Stimulated activated CD4-positive, alpha-beta T cell treated with anti-CD3 and anti-CD28 coated beads, Interleukin-4, amount 100 ng/mL, for 24 hours (primary cell): ENCODE data around the gene SMYD4.
"Not testable (repeated sequence)": the region's sequence is repeated elsewhere in the genome, so short reads cannot be mapped to it uniquely, and the experiment has no call there.

Experiments used
- DNase-seq: peaks from one replicate; pipeline ENCODE4 v3.0.0-alpha.2; 2020

Gene SMYD4, protein sequence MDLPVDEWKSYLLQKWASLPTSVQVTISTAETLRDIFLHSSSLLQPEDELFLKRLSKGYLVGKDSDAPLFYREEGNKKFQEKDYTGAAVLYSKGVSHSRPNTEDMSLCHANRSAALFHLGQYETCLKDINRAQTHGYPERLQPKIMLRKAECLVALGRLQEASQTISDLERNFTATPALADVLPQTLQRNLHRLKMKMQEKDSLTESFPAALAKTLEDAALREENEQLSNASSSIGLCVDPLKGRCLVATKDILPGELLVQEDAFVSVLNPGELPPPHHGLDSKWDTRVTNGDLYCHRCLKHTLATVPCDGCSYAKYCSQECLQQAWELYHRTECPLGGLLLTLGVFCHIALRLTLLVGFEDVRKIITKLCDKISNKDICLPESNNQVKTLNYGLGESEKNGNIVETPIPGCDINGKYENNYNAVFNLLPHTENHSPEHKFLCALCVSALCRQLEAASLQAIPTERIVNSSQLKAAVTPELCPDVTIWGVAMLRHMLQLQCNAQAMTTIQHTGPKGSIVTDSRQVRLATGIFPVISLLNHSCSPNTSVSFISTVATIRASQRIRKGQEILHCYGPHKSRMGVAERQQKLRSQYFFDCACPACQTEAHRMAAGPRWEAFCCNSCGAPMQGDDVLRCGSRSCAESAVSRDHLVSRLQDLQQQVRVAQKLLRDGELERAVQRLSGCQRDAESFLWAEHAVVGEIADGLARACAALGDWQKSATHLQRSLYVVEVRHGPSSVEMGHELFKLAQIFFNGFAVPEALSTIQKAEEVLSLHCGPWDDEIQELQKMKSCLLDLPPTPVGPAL

DNA sequence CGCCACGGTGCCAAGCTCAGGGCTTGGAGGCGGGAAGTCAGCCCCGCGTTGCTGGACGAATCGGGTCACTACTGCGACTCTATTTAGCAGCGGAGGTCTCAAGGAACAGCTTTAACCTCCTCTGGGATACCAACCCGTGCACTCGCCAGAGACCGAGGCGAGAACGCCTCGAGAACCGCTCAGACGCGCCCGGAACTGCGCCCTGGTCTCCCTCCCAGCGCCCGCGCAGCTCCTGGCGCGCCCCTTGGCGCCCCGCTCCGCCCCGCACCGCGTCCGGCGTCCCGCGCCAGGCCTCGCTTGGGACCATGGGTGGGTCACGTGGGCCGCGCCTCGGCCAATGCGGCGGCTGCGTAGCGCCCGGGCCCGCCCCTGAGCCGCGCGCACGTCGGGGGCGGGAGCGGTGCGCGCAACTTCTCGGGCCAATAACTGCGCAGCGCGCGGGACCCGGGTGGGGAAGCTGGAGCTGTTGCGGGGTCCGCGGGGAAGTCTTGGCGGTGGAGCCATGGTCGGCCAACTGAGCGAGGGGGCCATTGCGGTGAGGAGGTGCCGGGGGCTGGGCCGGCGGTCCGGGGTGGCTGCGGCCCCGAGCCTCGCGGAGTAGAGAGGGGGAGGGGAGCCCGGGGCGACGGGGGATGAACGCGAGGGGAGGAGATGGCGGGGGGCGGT lies at the start of gene SMYD4, which contains the start of gene RPA1:
Gene SMYD4, minus strand, starts transcription at position 311 of the 666 bp plus-strand sequence. CDS start 1,908 bp downstream, outside the sequence.
Gene RPA1, plus strand, starts transcription at position 414 of the 666 bp plus-strand sequence. Its CDS starts 89 bp downstream, at position 503.
- peak; percentile 89 for DNase-seq

DNA sequence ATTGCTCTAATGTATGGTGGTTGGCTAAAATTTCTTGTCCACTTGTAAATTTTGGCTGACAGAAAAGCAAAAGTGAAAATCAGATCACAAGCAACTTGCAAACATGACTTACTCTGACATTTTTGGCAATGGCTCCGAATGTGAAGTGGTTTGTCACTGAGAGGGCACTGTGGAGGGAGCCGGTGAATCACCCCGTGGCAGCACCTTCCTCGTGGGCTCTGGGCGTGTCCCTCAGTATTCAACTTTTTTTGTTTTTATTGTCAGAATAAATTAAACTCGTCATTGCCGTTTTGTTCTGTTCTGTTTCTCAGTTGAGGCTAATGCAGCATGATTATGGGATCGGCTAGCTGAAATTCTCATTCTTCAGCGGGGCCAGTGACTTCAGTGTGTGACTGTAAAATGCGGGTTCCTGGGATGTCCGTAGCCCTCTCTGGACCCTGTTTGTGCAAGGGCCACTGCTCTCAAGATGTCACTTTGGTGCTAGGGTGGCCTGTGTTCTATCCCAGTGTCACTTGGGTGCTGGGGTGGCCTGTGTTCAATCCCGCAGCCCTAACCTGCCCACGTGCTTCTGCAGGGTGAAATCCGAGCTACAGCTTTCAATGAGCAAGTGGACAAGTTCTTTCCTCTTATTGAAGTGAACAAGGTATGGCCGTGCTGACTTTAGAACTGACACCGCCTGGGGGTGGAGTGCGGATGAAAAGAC lies 48.9 kb upstream of the SMYD4 start:
- peak; percentile 11 for DNase-seq

DNA sequence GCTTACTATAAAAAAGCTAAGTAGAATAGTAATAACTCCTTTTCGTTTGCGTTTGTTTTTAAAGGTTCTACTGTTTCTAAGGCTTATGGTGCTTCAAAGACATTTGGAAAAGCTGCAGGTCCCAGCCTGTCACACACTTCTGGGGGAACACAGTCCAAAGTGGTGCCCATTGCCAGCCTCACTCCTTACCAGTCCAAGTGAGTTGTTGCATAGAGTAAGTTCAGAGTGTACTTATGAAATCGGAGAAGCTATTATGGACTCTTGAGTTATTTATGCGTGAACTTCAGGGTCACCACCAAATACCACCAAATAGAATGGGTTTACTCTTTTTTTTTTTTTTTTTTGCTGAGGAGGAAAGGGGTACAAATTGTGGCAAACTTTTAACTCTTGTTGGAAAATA lies 45.9 kb upstream of the SMYD4 start:
- DNase-seq = no peak

DNA sequence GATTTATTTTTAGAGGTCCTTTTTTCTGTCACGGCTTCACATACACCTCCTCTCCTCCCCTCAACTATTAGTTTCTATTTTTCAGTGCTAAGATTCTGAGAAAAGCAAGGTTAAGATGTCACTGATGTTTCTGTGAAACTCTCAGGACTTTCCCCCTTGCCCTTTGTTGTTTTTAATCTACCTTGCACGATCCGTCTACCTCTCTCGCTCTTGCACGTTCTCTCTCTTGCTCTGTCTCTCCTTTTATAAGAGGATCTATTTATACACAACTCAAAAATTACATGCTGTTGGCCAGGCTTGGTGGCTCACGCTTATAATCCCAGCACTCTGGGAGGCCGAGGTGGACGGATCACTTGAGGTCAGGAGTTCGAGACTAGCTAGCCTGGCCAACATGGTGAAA lies 43.7 kb upstream of the SMYD4 start:
- peak; percentile 29 for DNase-seq

DNA sequence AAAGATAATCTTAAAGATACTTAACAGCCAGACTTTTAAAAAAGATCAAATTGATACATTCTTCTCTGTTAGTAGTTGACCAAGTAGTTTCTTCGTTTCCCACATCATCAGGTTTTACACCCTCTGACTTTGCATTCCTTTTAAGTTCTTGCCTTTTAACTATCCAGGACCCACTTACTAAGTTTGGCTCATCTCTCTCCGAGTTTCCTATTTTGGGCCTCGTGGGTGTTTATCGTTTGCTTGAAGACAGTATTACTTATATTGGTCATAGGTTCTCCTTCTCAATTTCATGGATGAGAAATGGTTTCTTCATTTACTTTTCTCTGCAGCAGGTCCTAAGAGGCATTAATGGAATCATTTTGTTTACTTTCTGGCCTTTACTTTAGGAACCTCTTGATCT lies 43.3 kb upstream of the SMYD4 start:
- peak; percentile 35 for DNase-seq

DNA sequence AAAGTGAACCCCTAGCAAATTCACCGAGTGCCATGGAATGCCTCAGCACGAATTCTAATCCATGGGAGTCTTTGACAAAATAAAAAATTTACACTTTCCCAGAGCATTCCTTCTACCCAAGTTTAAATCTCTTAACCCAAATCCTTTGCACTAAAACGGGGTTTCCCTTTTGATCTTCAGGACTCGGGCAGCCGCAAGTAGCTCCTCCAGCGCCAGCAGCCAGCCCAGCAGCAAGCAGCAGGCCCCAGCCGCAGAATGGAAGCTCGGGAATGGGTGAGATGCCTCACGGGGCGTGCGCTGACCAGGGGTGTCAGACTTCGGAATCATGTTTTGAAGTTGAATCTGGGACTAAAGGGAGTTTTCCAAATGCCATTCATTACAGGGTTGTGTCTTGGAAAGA lies 42.6 kb upstream of the SMYD4 start:
- DNase-seq = no peak

DNA sequence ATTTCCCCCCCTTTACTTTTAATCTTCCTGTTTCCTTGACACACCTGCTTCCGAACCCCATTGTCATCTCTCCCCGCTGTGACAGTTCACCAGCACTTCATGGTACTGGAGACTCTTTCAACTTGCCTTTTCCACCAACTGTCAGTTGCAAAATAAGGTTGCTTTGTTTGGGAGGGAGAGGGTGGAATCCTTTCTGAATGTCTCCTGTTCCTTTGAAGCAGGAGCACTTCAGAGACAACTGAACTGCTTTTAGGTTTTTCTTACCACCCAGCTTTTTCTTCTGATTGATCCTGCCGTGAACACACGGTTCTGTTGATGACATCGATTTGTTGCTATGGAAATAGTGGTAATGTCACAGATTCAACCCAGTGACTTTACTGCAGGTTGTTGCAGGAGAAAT lies 42.1 kb upstream of the SMYD4 start:
- peak; percentile 20 for DNase-seq

DNA sequence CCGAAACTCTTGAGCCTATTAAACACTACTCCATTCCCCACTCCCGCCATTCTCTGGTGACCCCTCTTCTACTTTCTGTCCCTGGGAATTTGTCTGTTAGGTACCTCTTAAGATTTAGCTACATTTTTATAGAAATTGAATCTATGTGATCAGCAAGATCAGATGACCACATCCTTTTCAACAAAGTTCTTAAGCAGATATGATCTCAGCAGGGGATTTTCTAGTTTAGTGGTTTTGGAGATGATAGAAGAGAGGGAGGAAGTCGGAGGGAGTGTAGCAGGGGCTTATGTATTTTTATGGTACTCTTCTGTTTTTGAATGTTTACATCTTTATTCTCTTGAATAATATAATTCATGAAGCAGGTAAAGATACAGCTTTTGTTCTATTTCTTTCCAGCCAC lies 40.9 kb upstream of the SMYD4 start:
- DNase-seq = no peak

DNA sequence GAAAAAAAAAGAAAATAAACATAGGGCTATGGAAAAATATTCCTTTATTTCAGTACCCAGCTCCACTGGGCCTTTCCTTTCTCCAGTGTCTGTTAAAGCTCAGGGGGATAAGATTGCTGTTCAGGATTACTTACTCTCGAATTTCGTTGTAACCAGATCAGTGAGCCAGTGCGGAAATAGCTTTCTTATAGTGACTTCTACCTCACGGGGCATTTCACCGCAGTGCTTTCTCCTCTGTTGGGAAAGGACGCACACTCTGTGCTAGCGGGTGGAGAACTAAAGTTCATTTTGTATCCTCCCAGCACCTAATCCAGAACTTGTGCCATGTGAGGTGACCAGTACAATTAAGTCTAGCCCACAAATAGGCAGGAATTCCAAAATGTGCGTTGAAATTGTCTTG lies 38.4 kb upstream of the SMYD4 start:
- DNase-seq = no peak

DNA sequence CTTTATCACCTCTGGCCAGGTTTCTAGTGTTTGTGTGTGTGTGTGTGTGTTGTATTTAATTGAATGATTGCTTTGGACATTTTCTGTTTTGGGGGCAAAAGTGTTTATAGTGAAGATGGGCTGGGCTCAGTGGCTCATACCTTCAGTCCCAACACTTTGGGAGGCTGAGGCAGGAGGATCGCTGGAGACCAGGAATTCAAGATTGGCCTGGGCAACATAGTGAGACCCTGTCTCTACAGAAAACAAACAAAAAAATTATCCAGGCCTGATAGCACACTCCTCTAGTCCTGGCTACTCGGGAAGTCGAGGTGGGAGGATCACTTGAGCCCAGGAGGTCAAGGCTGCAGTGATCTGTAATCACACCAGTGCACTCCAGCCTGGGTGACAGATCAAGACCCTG lies 37.6 kb upstream of the SMYD4 start:
- DNase-seq = no peak

DNA sequence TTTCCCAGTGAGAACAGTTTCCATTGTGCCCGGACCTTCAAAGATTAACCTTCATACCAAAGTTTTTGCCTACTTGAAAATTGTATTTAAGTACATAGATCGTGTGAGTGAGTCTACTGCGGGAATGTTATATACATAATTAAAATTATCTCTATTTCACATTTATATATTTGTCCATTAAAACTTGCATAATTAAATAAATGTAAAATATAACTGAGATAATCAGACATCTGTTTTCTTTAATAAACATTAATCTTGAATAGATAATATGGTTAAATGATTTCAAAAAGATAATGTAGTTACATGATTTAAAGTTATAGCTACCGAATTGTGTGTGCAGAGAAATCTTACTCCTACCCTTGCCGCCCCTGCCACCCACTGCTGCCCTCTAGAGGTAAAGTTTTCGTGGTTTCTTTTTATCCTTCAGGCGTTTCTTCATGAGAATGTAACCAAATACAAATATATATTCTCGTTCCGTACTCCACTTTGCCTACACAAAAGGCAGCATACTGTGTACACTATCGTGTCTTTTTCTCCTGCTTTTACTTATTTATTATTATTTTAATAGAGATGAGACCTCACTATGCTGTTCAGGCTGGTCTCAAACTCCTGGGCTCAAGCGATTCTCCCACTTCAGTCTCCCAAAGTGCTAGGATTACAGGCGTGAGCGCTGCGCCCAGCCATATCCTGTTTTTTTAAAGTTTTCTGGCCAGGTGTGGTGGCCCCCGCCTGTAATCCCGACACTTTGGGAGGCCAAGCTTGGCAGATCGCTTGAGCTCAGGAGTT lies 35.7 kb upstream of the SMYD4 start:
- DNase-seq = peak; percentile 66

DNA sequence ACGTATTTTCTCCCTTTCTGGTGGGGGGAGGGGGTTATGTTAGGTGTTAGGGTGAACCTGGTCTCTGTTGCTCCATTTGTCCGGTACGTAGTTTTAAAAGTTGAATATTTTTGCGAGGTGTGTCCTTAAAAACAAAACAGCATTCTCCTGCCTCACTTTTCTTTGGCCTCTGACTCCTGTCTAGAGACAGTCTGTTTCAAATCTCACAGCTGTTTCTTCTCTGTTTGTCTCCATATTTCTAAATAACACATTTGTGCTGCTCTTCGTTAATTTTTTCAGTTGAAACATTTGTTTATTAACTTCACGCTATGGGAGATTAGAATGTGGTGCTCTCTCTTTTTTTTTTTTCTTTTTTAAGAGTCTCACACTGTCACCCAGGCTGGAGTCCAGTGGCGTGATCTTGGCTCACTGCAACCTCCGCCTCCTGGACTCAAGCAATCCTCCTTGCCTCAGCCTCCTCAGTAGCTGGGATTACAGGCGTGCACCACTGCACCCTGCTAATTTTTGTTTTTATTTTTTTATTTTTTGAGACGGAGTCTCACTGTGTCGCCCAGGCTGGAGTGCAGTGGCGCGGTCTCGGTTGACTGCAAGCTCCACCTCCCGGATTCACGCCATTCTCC lies 31.8 kb upstream of the SMYD4 start:
- DNase-seq = no peak

DNA sequence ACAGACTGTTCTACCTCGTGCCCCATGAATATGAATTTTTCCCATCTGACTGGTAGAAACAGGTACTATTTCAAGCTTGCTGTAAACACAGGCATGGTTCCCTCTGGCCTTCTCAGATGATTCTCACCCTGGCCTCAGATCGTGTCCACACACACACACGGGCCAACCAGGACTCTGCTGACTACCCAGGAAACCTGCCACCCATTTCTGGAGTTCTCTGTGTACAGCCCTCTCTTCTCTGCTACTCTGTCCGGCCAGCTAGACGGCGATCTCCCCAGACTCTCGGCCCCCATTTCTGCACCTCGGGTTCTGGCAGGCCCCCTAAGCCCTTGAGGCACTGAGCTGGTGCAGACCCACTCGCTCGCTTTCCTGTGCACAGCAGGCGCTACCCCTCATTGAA lies 31.3 kb upstream of the SMYD4 start:
- no peak for DNase-seq

DNA sequence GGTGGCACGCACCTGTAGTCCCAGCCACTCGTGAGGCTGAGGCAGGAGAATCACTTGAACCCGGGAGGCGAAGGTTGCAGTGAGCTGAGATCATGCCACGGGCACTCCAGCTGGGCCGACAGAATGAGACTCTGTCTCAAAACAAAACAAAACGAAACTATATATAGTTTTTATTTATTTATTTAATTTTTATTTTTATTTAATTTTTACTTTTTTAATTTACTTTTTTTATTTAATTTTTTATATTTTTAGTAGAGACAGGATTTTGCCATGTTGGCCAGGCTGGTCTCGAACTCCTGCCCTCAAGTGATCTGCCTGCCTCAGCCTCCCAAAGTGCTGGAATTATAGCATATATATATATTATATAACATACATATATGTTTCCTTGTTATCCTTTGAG lies 26.8 kb upstream of the SMYD4 start:
- DNase-seq = not testable (repeated sequence)

DNA sequence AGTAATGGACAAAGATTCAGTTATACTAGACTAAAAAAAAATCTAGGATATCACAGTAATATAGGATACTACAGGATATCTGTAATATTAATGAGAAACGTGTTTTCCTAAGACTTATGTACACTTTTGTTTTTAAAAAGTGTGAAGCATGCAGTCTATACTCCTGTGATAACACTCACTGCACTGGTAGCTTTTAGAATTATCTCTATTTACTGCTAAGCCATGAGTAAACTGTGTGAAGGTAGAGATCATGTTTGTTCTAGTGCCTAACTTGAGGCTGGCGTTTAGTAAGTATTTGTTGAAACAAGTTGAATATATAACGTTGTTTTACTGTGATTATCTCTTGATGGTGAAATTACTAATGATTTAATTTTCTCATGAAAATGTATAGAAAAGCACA lies 24.0 kb upstream of the SMYD4 start:
- DNase-seq = no peak

DNA sequence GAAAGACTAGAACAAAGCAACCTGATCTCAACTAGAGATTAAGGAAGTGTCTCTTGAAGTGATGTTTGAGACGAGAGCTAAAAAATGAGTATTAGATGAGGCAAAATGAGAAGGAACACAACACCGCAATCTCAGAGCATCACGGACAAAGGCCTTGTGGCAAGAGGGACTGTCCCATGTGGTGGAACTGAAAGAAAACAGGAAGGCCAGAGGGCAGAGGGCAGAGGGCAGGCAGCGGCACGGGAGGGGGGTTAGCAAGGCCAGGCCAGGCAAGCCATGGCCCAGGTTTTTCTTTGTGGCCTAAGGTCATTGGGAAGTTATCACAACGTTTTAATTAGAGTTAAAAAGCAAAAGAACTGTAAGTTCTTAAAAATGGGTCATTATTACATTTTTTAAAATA lies 22.6 kb upstream of the SMYD4 start:
- no peak for DNase-seq

DNA sequence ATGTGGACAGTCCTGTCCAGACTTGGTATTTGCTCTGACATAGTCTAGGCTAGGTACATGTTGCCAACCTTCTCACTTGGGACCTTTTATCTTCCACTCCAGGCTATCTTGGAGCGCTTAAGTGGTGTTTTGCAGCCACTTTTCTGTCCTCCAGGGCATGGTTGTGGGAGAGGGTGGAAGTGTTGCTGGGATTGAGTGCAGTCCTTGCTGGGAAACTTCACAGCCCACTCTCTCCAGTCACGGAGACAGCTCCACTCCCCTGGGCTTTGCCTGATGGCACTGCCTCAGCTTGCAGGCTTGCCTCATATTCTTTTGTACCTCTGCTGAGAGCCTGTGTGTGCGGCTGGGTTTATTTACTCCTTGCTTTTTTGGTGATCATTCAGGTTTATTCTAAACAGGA lies 17.5 kb upstream of the SMYD4 start:
- no peak for DNase-seq

DNA sequence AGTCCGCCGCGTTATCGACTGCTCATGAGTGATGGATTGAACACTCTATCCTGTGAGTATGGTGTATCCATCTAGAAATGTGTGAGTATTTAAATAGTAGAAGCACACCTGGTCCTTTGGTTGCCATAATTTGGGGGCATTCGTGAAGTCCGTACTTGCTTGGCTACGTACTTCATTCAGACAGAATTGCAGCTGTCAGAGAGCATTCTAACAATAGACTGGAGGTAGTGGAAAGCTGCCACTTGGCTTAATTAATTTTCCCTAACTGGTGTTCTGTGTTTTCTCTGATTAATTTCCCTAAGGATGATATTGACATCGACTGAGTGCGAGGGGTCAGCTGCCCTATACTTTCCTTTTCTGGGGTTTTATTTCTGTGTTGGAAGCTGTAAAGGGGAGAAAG lies 14.2 kb upstream of the SMYD4 start:
- no peak for DNase-seq

DNA sequence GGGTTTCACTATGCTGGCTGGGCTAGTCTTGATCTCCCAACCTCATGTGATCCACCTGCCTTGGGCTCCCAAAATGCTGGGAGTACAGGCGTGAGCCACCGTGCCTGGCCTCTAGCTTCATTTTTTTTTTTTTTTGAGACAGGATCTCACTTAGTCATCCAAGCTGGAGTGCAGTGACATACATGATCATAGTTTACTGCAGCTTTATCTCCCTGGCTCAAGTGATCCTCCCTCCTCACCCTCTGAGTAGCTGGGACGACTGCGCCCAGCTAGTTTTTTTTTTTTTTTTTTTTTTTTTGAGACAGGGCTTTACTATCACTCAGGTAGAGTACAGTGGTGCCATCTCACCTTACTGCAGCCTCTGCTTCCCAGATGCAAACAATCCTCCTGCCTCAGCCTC lies 9.8 kb upstream of the SMYD4 start:
- no peak for DNase-seq

DNA sequence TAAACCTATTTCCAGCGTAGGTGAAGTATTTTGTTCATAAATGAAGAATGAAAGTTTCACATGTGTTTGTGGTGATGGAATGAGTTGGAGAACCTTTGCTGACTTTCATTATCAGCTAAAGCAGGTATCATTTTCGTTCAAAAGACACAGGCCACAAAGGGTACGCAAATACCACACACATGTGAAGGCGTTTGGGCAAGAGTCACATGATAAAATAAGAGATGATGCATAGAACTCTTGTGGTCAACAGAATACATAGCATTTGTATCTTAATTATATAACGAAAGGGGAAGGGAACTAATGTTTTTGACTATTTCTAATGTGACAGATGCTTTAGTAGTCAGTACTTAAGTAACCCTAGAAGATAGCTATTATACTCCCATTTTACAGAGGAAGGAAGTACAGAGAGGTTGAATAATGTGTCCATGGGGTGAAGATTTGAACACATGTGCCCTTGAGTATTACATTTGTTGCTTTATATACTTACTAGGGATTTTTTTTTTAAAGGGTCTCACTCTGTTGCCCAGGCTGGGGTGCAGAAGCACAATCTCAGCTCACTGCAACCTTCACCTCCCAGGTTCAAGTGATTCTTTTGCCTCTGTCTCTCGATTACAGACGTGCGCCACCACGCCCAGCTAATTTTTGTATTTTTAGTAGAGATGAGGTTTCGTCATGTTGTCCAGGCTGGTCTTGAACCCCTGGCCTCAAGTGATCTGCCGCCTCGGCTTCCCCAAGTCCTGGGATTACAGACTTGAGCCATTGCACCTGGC lies 4.9 kb upstream of the SMYD4 start:
- DNase-seq = peak; percentile 58

DNA sequence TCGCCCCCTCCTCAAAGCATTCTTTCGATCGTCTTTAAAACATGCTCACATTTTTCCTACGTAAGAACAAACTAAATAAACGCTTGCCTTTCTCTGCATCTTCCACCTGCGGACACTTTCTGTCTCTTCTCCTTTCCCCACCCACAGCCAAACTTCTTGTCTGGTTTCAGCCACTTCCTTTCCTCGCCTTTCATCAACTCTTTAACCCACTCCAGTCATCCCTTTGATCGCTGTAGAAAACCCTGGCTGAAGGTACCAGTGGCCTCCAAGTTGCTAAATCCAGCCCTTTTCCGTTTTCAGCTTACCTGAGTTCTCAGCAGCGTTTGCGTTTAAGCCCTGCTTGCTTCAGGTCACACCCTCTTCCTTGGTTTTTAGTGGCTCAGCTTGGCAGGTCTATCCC lies 586 bp upstream of the SMYD4 start:
- peak; percentile 32 for DNase-seq
